Activated T-cell treated with anti-CD3 and anti-CD28 coated beads for 48 hours (primary cell): ENCODE results near the gene DONSON.
"Not testable (repeated sequence)": the region's sequence is repeated elsewhere in the genome, so short reads cannot be mapped to it uniquely, and the experiment has no call there.

ENCODE experiments used
- DNase-seq: peaks from one replicate; pipeline ENCODE4 v3.0.0-alpha.2; 2020; ENCODE audit warnings: low read depth

The DONSON gene, protein sequence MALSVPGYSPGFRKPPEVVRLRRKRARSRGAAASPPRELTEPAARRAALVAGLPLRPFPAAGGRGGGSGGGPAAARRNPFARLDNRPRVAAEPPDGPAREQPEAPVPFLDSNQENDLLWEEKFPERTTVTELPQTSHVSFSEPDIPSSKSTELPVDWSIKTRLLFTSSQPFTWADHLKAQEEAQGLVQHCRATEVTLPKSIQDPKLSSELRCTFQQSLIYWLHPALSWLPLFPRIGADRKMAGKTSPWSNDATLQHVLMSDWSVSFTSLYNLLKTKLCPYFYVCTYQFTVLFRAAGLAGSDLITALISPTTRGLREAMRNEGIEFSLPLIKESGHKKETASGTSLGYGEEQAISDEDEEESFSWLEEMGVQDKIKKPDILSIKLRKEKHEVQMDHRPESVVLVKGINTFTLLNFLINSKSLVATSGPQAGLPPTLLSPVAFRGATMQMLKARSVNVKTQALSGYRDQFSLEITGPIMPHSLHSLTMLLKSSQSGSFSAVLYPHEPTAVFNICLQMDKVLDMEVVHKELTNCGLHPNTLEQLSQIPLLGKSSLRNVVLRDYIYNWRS

DNA sequence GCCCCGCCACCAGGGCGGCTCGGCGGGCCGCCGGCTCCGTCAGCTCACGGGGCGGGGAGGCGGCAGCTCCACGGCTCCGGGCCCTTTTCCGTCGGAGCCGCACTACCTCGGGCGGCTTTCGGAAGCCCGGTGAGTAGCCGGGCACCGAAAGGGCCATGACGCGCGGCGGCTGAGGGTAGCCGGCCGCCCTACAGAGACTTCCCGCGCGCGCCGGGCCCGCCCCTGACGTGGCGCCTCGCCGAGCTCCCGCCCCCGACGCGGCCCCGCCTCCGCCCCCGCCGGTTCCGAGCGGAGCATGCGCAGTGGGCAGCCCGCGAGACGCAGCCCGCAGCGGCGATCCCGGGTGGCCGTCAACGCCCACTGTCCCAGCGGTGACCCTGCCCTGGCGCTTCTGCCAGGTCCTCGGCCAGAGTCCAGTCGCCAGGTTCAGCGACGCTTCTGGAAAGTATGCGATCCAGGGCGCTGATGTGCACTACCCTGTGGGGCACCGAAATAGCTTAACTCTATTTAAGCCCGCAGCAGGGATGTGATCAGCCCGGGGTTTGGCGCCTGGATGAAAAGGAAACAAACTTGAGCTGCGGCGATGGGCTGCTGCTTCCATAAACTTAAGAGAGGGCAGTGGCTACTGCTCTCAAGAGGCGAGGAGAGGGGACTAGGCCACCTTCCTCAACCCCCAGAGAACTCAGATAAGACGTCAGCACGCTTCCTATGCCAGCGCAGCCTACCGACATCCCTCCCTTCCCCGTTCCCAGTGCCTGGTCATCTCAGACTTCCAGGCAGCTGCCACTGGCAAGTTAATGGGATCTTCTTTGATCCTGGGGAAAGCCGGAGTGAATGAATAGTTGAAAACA is at the start of gene DONSON:
Gene DONSON, minus strand, starts transcription at position 200 of the 851 bp plus-strand sequence. Its CDS starts 43 bp downstream, at position 157.
- peak; percentile 89 for DNase-seq

DNA sequence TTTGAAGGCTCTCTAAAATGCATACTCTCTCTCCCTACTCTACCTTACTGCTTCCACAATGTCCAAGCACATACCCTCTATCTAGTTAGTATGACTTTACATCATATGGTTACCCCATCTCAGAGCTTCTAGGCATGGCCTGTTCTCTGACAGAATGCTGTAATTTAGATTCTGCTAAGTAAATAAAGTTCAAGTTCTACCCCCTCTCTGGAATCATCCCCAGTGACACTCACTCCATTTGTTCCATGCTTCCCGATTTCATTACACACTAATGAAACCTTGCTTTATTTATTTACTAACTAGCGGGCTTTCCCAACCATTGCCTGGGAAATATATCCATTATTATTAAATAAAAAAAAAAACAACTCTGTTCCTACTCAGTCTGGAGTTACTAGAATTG is 45.8 kb upstream of the DONSON start:
- no peak for DNase-seq

DNA sequence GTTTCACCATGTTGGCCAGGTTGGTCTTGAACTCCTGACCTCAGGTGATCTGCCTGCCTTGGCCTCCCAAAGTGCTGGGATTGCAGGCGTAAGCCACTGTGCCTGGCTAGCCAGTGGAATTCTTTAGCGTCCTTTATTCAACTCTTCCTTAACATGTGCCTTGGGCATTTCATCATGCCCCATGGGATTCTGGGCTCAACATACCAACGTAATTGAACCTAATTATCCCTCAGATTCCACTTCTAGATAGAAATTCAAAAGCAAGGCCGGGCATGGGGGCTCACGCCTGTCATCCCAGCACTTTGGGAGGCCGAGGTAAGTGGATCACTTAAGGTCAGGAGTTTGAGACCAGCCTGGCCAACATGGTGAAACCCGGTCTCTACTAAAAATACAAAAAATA is 37.7 kb upstream of the DONSON start:
- not testable (repeated sequence) for DNase-seq

DNA sequence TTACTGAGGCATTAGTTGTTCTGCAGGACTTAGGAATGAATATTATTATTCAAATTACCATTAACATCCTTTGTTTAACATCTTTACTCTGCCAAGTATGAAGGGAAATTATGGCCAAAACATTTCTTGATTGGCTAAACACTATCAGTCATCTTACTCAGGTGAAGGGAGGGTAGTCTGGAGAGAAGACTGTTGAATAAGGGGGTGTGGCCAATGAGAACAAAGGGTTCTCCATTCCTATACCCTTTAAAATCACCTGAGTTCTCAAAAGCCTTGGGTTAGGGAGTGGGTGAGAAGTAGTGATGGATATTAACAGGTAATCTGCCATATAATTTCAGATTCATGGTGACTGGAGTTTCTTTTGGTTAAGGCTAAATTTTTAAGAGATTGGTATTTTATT is 33.8 kb upstream of the DONSON start:
- DNase-seq = no peak

DNA sequence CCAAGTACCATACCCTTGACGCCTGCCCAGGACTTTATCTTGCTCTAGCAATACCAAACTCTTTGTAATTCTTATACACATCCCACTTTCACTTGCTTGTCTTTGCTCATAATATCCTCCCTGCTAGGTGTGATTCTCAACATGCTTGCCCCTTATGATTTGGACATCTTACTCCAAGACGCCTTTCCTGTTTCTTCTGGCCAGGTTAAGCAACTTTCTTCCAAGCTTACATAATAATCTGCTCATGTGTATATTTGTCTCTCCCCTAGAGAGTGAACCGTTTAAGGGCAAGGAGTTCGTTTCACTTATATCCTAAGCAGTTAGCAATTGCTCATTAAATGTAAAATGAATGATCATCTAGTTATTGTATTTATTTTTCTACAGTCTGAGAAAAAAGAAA is 31.2 kb upstream of the DONSON start:
- DNase-seq = no peak

DNA sequence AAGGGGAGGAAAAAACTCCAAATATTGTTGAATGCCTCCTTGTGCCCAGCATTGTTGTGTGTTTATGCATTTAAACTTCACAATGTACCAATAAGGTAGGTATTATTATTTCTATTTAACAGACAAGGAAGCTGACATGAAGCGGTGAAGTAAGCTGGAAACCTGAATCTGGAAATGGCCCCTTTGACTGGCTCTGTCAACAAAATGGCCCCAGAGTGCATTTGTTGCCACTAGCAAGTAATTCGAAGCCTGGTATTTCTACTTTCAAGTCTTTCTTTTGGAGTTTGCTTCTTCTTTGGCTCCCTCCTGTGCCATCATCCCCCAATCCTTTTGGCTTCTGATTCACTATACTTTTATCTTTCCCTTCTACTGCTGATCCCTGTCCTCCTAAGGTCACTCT is 29.9 kb upstream of the DONSON start:
- DNase-seq = no peak

DNA sequence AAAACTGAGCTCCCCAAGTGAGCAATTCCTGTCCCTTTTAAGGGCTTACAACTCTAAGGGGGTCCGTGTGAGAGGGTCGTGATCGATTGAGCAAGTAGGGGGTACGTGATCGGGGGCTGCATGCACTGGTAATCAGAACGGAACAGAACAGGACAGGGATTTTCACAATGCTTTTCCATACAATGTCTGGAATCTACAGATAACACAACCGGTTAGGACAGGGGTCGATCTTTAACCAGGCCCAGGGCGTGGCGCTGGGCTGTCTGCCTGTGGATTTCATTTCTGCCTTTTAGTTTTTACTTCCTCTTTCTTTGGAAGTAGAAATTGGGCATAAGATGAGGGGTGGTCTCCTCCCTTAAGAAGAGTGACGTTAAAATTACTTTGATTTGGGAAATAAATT is 29.1 kb upstream of the DONSON start:
- not testable (repeated sequence) for DNase-seq

DNA sequence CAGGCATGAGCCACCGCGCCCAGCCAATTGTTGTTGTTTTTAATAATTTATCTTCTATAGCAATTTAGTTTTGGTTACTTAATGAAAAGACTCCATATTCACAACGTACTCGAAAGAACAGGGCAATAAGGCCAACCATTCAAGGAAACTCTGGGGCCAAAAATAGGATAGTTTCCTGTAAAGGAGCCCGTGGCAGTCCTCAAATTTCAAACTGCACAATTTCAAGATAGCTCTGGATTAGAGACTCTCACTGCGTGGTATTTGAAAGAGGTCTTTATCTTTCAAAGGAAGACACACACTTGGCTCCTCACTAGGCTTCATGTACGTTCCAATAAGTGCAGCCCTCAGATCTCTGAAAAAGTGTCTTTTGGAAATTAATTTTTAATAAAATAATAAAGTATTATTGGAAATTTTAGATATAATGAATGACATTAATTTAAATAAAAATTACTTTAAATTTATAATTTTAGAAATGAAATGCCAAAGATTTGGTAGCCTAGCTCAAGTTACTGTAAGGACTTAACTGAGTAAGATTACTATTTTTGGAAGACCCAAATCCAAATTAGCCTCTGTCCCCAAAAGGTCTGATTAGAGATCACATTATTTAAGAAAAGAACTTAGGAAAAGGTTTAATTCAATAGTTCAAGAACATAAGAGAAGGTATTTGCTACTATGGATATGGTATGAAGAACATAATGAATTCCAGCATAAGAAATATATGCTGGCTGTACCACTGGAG is 22.7 kb upstream of the DONSON start:
- DNase-seq = no peak

DNA sequence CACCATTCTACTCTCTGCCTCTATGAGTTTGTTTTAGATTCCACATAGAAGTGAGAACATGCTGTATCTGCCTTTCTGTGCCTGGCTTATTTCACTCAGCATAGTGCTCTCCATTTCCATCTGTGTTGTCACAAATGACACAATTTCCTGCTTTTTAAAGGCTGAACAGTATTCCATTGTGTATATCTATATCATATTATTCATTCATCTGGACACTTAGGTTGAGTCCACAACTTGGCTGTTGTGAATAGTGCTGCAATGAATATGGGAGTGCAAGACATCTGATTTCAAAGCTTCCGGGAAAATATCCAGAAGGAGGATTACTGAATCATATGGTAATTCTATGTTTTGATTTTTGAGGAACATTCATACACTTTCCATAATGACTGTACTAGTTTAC is 20.1 kb upstream of the DONSON start:
- DNase-seq = no peak

DNA sequence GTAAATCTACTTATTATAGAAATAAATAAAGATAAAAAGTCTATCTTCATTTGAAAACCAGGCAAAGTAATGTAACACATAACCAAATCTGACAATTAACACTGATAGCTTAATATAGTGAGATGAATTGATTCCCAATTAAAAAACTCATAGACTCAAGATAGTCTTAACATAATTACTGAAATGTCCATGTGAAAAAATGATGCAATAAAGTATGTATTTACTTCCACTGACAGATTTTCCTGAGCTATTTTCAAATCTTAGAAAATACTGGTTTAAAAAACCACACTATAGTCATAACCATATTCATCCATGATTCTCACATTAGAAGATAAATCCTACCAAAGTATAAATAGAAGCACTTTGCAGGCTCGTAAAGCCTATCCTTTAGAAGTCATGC is 9.6 kb upstream of the DONSON start:
- DNase-seq = no peak

DNA sequence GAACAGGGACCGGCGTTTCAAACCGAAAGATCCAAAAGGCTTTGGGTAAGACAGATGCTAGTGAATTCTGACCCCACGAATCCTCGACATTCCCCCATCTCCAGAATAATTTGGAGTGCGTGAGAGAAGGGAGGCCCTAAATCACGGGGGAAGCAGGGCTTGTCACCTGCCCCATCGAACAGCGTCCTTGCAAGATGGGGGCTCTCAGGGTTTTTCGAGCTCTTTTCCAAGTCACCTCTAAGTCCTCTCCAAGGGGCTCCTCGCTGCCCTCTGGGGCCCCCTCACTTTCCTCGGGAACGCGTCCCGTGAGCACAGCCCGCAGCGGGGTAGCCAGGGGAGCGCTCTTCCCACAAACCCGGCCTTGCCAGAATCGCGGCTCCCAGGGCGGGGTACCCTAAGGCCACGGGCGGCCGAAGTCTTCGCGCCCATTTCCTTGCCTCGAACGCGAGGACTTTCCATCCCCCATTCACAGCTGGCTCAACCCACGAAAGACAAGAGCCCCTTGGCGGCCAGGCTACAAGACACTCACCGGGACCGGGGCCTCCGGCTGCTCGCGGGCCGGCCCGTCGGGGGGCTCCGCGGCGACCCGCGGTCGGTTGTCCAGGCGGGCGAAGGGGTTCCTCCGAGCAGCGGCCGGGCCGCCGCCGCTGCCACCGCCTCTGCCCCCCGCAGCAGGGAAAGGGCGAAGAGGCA is 546 bp downstream of the DONSON start:
- DNase-seq = peak; percentile 25

DNA sequence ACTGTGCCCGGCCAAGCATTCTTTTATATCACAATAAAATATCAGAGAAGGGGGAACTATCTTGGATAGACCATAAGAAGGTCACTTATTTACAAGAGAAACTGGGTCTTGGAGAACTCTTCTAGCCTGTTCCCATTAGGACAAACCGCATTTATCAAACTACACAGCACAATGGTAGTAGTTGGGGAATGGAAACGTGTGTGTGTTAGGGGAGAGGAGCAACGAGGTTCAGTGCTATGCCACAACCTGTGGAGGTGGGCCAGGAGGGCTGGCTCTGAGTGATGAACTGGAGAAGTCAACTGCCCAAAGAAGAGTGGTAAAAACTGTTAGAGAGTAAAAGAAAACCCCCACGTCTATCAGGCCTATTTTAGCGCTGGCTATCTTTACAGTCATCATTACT is 1.6 kb downstream of the DONSON start:
- DNase-seq = no peak

DNA sequence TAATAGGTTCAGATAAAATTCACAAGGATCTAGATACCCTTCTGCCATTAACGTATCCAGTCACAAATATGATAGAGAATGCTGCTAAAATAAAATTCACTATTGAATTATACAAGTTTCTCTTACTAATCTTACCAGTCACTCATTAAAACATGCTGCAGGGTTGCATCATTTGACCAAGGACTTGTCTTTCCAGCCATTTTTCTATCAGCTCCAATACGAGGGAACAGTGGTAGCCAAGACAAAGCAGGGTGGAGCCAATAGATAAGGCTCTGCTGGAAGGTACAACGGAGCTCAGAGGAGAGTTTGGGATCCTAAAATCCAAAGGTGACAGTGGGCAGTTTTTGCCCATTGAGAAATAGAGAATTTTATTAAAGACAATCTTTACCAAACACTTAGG is 4.0 kb downstream of the DONSON start:
- no peak for DNase-seq

DNA sequence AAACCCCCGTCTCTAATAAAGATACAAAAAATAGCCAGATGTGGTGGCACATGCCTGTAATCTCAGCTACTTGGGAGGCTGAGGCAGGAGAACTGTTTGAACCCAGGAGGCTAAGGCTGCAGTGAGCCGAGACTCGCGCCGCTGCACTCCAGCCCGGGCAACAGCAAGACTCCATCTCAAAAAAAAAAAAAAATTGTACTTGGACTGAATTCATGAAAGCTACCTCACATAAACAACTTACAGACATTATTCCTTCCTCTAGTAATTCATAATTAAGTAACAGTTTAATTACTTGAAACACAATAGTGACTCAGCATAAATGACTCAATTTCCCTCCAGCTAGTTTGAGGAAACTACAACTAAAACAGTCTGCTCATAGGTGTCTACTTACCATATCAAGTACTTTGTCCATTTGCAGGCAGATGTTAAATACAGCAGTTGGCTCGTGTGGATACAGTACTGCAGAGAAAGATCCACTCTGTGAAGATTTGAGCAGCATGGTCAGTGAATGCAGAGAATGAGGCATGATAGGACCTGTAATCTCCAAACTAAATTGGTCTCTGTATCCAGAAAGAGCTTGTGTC is 9.4 kb downstream of the DONSON start:
- no peak for DNase-seq

DNA sequence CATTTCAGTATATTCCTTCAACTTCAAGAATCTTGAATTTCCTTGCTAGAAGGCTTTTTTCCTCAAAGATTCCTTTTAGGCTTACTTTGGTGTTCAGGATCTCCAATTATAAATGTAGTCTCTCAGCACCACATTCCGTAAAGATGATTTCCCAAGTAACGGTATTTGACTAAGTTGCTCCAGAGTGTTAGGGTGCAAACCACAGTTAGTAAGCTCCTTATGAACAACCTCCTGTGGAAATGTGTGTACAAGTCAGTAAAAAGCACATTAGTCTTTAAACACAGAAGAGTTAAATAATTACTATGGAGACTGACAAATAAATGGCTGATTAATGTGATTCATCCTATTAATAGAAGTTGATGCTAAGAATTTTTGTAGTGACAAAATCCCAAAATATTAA is 10.3 kb downstream of the DONSON start:
- no peak for DNase-seq

DNA sequence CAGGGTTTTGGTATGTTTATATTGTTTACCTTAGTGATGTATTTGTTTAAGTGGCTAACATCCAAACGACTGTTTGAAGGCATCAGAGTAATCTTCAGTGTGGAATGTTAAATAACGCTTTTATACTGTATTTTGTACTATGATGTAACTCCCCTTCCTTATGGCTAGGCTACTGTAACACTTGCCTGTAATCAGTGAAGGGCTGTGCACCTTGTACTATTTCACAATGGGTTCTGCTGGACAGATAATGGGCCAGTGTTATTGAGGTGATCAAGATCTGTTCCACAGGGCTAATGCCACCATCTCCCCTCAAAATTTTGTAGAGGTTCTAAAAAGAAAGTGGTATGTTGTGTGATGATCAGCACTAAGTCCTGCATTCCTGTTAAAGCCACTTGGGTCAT is 11.7 kb downstream of the DONSON start:
- not testable (repeated sequence) for DNase-seq

DNA sequence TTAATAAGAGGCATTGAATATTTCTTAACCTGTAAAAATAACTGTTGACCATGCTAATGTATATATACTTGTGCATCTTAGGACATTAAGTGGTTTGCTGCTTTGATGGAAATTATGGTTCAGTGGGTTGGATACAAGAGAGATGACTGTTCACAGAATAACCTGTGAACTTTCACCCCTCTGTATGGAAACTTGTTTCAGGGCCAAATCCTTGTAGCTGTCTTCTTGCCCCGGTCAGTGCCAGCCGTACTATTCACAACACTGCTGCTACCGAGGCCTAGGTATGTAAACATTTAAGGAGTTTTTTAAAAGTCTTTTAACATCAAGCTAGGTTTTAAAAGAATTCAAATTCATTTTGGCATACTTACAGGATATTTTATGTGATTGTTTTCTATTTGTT is 16.1 kb downstream of the DONSON start:
- no peak for DNase-seq

DNA sequence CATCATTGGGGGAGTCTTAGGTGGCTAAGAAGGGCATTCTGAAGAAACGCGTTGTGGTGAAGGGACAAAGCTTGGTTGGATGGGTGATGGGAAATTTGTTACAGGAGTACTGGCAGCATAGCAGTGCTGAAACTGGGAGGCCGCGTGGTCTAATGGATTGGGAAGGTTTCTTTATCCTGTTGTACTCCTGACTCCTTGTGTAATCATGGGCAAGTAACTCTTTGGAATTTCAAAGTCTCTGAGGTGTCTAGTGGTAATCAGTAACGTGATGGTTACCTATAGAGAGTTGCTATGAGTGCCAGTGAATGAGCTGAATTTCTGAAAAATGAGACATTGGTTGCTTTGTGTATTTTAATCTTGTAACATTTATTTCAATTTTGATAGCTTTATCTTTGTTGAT is 18.5 kb downstream of the DONSON start:
- no peak for DNase-seq

DNA sequence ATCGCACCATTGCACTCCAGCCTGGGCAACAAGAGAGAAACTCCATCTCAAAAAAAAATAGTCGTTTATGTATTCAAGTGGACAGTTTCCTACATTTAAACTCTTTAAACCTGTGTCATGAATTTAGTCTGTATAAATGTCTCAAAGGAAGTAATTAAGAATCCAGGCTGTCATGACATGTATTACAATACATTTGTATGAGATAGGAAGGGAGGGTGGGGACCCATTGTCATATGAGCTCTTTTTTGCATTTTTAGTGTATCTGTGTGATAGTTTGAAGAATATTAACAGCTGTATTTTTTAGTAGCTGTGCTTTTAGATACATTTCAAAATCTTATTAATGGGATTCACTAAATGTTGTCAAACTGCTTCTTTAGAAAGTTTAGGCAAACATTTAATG is 20.0 kb downstream of the DONSON start:
- DNase-seq = no peak

DNA sequence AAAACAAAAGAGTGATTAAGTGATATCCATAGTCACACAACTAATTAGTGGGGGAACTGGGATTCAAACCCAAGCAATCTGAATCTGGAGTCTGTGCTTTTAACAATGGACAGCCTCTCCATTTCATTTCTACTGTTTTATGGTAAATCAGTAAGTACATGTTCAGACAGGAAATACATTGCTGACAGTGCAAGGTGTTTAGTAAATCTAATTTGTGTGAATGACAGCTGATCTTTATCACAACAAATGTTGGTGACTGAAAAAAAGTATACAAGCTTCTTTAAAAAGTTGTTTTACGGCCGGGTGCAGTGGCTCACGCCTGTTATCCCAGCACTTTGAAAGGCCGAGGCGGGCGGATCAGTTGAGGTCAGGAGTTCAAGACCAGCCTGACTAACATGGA is 20.6 kb downstream of the DONSON start:
- DNase-seq = no peak

DNA sequence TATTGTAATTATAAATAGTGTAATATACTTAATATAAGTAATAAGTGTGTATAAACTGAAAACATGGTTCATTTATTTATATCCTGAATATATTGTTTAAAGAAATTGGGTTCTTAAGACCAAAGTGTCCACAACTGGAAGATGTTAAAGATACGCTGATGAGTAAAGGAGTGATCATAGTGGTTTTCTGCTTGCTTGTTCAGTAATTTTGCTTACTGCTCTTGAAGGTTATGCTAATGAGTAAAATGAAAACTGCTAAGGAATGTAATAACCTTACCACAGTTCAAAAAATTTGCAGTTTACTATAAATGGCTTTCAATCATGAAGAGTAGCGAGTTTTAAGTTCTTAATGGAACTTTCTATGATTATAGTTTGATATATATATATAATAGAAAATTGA is 22.0 kb downstream of the DONSON start:
- DNase-seq = no peak
